Renal cortical epithelial cell (primary cell): ENCODE measurements around the gene ATF3. TPM values are rescaled to one million over a fixed set of nuclear protein-coding genes. Genes with fewer than 3 reads are reported as not detected.
A peak's percentile ranks its signal among the peaks of the same experiment; 100 is the strongest.

Experiments
- DNase-seq: peaks from one replicate; pipeline ENCODE4 v3.0.0-alpha.2; 2011; ENCODE audit warnings: low read depth
- total RNA-seq: library from RNA; depleted of rRNA; stranded (reverse); fragments of >200 nt; gene quantifications from 2 replicates; pipeline ENCODE4 v1.2.3, GENCODE V29; 2014

Gene ATF3
- total RNA-seq, 1 donor from 2014 or later = 21.6 TPM

- no peak for DNase-seq
Observed at GRCh38 chr1:212608959-212609700, 569 bp downstream of the ATF3 start.

- DNase-seq = no peak
Observed at GRCh38 chr1:212609701-212610574, 1.4 kb downstream of the ATF3 start.

GRCh38 chr1:212610575-212610967 is 2.0 kb downstream of the ATF3 start:
- no peak for DNase-seq

- DNase-seq = no peak
Observed at GRCh38 chr1:212611000-212611948, 2.7 kb downstream of the ATF3 start.

- no peak for DNase-seq
Observed at GRCh38 chr1:212612041-212612961, 3.7 kb downstream of the ATF3 start.

GRCh38 chr1:212613440-212614335 is 5.1 kb downstream of the ATF3 start:
- no peak for DNase-seq

- no peak for DNase-seq
Observed at GRCh38 chr1:212614453-212615200, 6.1 kb downstream of the ATF3 start.

GRCh38 chr1:212615201-212615470 is 6.6 kb downstream of the ATF3 start:
- DNase-seq = no peak

- DNase-seq = no peak
Observed at GRCh38 chr1:212618466-212619210, 10.1 kb downstream of the ATF3 start.

GRCh38 chr1:212620293-212620692 is 11.7 kb downstream of the ATF3 start:
- DNase-seq = no peak

GRCh38 chr1:212621043-212621948 is 12.7 kb downstream of the ATF3 start:
- DNase-seq = peak; percentile 50

GRCh38 chr1:212621949-212622305 is 13.4 kb downstream of the ATF3 start:
- DNase-seq = peak; percentile 46

- DNase-seq = peak; percentile 54
Observed at GRCh38 chr1:212622467-212622866, 13.9 kb downstream of the ATF3 start.

GRCh38 chr1:212622906-212623305 is 14.3 kb downstream of the ATF3 start:
- no peak for DNase-seq

- DNase-seq = no peak
Observed at GRCh38 chr1:212623603-212624002, 15.0 kb downstream of the ATF3 start.

GRCh38 chr1:212624976-212625501 is 16.5 kb downstream of the ATF3 start:
- no peak for DNase-seq

GRCh38 chr1:212625781-212626450 is 17.4 kb downstream of the ATF3 start:
- no peak for DNase-seq
